K562 (cell line): ENCODE measurements around the gene CD151. TPM values are rescaled to one million over a fixed set of nuclear protein-coding genes. Genes with fewer than 3 reads are reported as not detected.
A peak's percentile ranks its signal among the peaks of the same experiment; 100 is the strongest.

Experiments
- ATAC-seq: fragments of 200-7000 bp; cut with Tn5 transposase; 3 replicates; pipeline ENCODE4 v1.9.1; 2020; ENCODE audit warnings: moderate library complexity
- BruUV-seq: library from RNA; stranded (reverse); fragments of 400-500 nt; replicated peaks from 2 replicates; lab custom pipeline; 2021; lab: Mats Ljungman, UMichigan
- CTCF ChIA-PET: fragments of 300-600 bp; formaldehyde crosslinking; extraction: SDS; loops from one replicate; lab custom pipeline; 2021; ENCODE audit warnings: low intra/inter-chr PET ratio; lab: Yijun Ruan, JAX
- POLR2A ChIA-PET: fragments of 300-600, 350-650 bp; sonication (Branson Sonifier 250); formaldehyde crosslinking; extraction: SDS; loops from one replicate; lab custom pipeline; 2021; ENCODE audit warnings: antibody characterized with exemption, inconsistent platforms; lab: Yijun Ruan, JAX
- DNase-seq, 4 experiments: peaks; one replicate each; pipeline versions ENCODE4 v3.0.0 to v3.0.0-alpha.2; 2011 to 2018; ENCODE audit warnings: low spot score in 3 of 4, mixed read lengths in 3 of 4; ENCODE audit errors: extremely low read depth in 1 of 4
- FAIRE-seq: peaks from 2 replicates; lab custom pipeline; 2011; peaks lifted over from hg19 to GRCh38; lab: Jason Lieb, UNC
- H2AFZ ChIP-seq: 2 replicates; pipeline ENCODE4 v1.6.0; 2011; ENCODE audit warnings: low read depth, low read length, control low read depth, inconsistent platforms
- H3K27ac ChIP-seq: fragments of 200-600 bp; 3 replicates; pipeline ENCODE4 v1.8.0; 2011; ENCODE audit warnings: low read depth, mild to moderate bottlenecking, control low read depth, inconsistent platforms, low read length, moderate library complexity, mixed read lengths; ENCODE audit errors: extremely low read depth
- H3K27me3 ChIP-seq, 2 experiments: fragments of 300-600 bp in 1 of 2; 2 replicates in 1 of 2; 3 replicates in 1 of 2; pipeline versions ENCODE4 v1.6.0 to v1.8.0; 2011; ENCODE audit warnings: inconsistent platforms in 2 of 2, low read length in 2 of 2, mild to moderate bottlenecking in 1 of 2, mixed read lengths in 1 of 2, moderate library complexity in 1 of 2; ENCODE audit not compliant: control insufficient read depth in 2 of 2, insufficient read depth in 2 of 2
- H3K36me3 ChIP-seq: fragments of 300-600 bp; 3 replicates; pipeline ENCODE4 v1.8.0; 2011; ENCODE audit warnings: mild to moderate bottlenecking, low read length, inconsistent platforms; ENCODE audit not compliant: control insufficient read depth, insufficient read depth
- H3K4me1 ChIP-seq, 2 experiments: fragments of 200-600 bp in 1 of 2; replicated peaks in 1 of 2; 2 replicates in 1 of 2; 3 replicates in 1 of 2; pipeline versions ENCODE4 v1.5.1 to v1.8.0; 2011; ENCODE audit warnings: inconsistent platforms in 2 of 2, low read length in 2 of 2, mild to moderate bottlenecking in 1 of 2, mixed read lengths in 1 of 2, moderate library complexity in 1 of 2; ENCODE audit not compliant: control insufficient read depth in 2 of 2, insufficient read depth in 2 of 2
- H3K4me2 ChIP-seq: 2 replicates; pipeline ENCODE4 v1.6.1; 2011; ENCODE audit warnings: low read length, control low read depth, inconsistent platforms, mixed read lengths; ENCODE audit not compliant: insufficient read depth
- H3K4me3 ChIP-seq: fragments of 200-600 bp; sonication (generic), shearing (Covaris generic); 2 replicates; pipeline ENCODE4 v1.5.1; 2016; ENCODE audit warnings: control low read depth, inconsistent platforms
- H3K79me2 ChIP-seq: fragments of 200-600 bp; 3 replicates; pipeline ENCODE4 v1.8.0; 2011; ENCODE audit warnings: low read length, inconsistent platforms; ENCODE audit not compliant: control insufficient read depth, insufficient read depth
- H3K9ac ChIP-seq, 2 experiments: 2 replicates each; pipeline versions ENCODE4 v1.6.0 to v1.6.1; 2011; ENCODE audit warnings: low read depth in 2 of 2, low read length in 2 of 2, control low read depth in 1 of 2, inconsistent platforms in 1 of 2, mild to moderate bottlenecking in 1 of 2, mixed read lengths in 1 of 2; ENCODE audit not compliant: insufficient read depth in 1 of 2
- H3K9me1 ChIP-seq: one replicate; pipeline ENCODE4 v1.6.0; 2011; ENCODE audit warnings: inconsistent platforms, mild to moderate bottlenecking, low read length, moderate library complexity; ENCODE audit not compliant: control insufficient read depth, insufficient read depth
- H3K9me3 ChIP-seq: replicated peaks from 2 replicates; pipeline ENCODE4 v1.5.1; 2011; ENCODE audit warnings: low read depth, low read length, inconsistent platforms; ENCODE audit not compliant: control insufficient read depth, insufficient read depth
- H4K20me1 ChIP-seq: replicated peaks from 2 replicates; pipeline ENCODE4 v1.6.1; 2011; ENCODE audit warnings: low read length, inconsistent platforms, mixed read lengths; ENCODE audit not compliant: control insufficient read depth, insufficient read depth
- CBFA2T3 ChIP-seq: fragments of 450-650 bp; IDR thresholded peaks from 2 replicates; pipeline ENCODE4 v1.6.1; 2017
- FUS ChIP-seq: fragments of 200-400 bp; formaldehyde crosslinking; optimal IDR thresholded peaks from 2 replicates; pipeline ENCODE3; 2017; ENCODE audit warnings: low read depth, low read length
- PCBP2 ChIP-seq: fragments of 200-400 bp; formaldehyde crosslinking; IDR thresholded peaks from 2 replicates; pipeline ENCODE4 v1.6.1; 2018; ENCODE audit warnings: low read length, low read depth, mild to moderate bottlenecking, moderate library complexity; ENCODE audit not compliant: poor library complexity, severe bottlenecking
- POLR2G ChIP-seq: fragments of 200-400 bp; formaldehyde crosslinking; IDR thresholded peaks from 2 replicates; pipeline ENCODE4 v1.6.1; 2017; ENCODE audit warnings: low read depth, mild to moderate bottlenecking, antibody characterized with exemption, low read length, moderate library complexity
- RBM22 ChIP-seq: fragments of 200-400 bp; formaldehyde crosslinking; IDR thresholded peaks from 2 replicates; pipeline ENCODE4 v1.6.1; 2018; ENCODE audit warnings: low read length, low read depth; ENCODE audit not compliant: poor library complexity, severe bottlenecking
- TSHZ1 ChIP-seq: fragments of 250-450 bp; sonication (Bioruptor Pico); IDR thresholded peaks from 2 replicates; pipeline ENCODE4 v1.4.0; 2020; ENCODE audit warnings: mild to moderate bottlenecking, moderate library complexity
- ZKSCAN3 ChIP-seq: fragments of 250-450 bp; sonication (Bioruptor Pico); IDR thresholded peaks from 2 replicates; pipeline ENCODE4 v1.4.0; 2020
- ZNF282 ChIP-seq: sonication (generic); formaldehyde crosslinking; IDR thresholded peaks from 2 replicates; pipeline ENCODE4 v1.8.1; 2023; ENCODE audit warnings: missing genetic modification reagents
- WGBS: fragments of 100-300 bp; shearing (Covaris generic); methylation state at CpG from one replicate; pipeline ENCODE4 v1.1.6; 2016; ENCODE audit warnings: low coverage, mixed read lengths; ENCODE audit not compliant: insufficient coverage; ENCODE audit errors: missing lambda C conversion rate; 5-methylcytosine and 5-hydroxymethylcytosine counted together
- in situ Hi-C: fragments of 300-500 bp; cut with MboI; formaldehyde crosslinking; loops from 4 replicates; pipeline ENCODE4 v1.15.0; 2018; ENCODE audit warnings: inconsistent platforms, mixed read lengths
- intact Hi-C: fragments of 100-400 bp; cut with micrococcal nuclease; formaldehyde crosslinking; loops from 2 replicates; pipeline ENCODE4 v1.14.2; 2022
- polyA plus RNA-seq, 8 experiments: library from polyadenylated mRNA; depleted of rRNA in 4 of 8; stranded (reverse) in 5 of 8; unstranded in 3 of 8; fragments of >200 nt; fragmentation: Nextera tagmentation in 2 of 8; fragmentation: Illumina TruSeq in 1 of 8; extraction: Ambion mirVana in 2 of 8; extraction: Trizol in 1 of 8; gene quantifications; 2 replicates each; pipeline versions ENCODE4 v1.2.1 to v1.2.3, GENCODE V29; 2011 to 2014; ENCODE audit warnings: inconsistent platforms in 1 of 8, missing spikeins in 1 of 8
- total RNA-seq, 7 experiments: library from RNA; depleted of rRNA in 6 of 7; stranded (reverse); fragments of >200 nt in 6 of 7; fragmentation: Illumina TruSeq in 2 of 7; extraction: Trizol in 2 of 7; gene quantifications; 2 replicates each; pipeline versions ENCODE4 v1.2.1 to v1.2.3, GENCODE V29; 2011 to 2021; ENCODE audit warnings: low replicate concordance in 1 of 7

The CD151 gene
- total and polyA plus RNA-seq, 9 of the 15 experiments (the other 6 are each of a cell fraction or from before 2014, with no cell fraction given), result 2.3 to 187 (median 140) TPM

- TF ChIP-seq TSHZ1 (CRISPR knock-in tag) (no peak), ZNF282 (CRISPR knock-in tag) (no peak), FUS (no peak), CBFA2T3 (no peak)
Observed at GRCh38 chr11:868802-869201, 36.0 kb downstream of the CD151 start (continued).

GRCh38 chr11:869399-870126 lies 36.8 kb downstream of the CD151 start:
- TF ChIP-seq PCBP2 (no peak), RBM22 (peak; percentile 41), POLR2G (peak; percentile 38; the same call in 1 of the 2 replicates), ZKSCAN3 (CRISPR knock-in tag) (no peak)
- ATAC-seq, result no peak
- intact Hi-C loops (no loop called here), in situ Hi-C loops (no loop called here)
- WGBS, result 95% methylated on average over 18 of the region's 25 CpGs
- Histone ChIP-seq H3K27me3 (no peaks in the 10 kb centered on the region), H4K20me1 (0 out of 2 replicates have a peak, but pooled peaks cover 9% of the 10 kb centered on the region), H3K4me3 (no peak overlapping the region), H3K4me2 (no peak overlapping the region), H3K36me3 (peaks cover 47% of the 10 kb centered on the region), H3K79me2 (no peaks in the 10 kb centered on the region), H3K9ac (no peak overlapping the region; a peak in 1 of 4 replicates), H3K27ac (no peak overlapping the region), H3K9me1 (no peaks in the 10 kb centered on the region), H2AFZ (no peak overlapping the region), H3K4me1 (peaks cover 0 to 79% of the 10 kb centered on the region in 2 experiments; a peak in 2 of 5 replicates), H3K9me3 (no peaks in the 10 kb centered on the region)
- no peak for FAIRE-seq
- POLR2A ChIA-PET, result interaction anchor here (0.6 kb wide), 2 partner anchors 23 to 119 kb away, joined by 3 read pairs; no protein-coding TSS in a partner anchor
- CTCF ChIA-PET, result no interaction called here
- DNase-seq, result no peak
- no TSS peak for BruUV-seq
